HG03139 (cell line): ENCODE data around the gene TASP1.
"Not testable (repeated sequence)": the region's sequence is repeated elsewhere in the genome, so short reads cannot be mapped to it uniquely, and the experiment has no call there.

Experiments used
- ATAC-seq: cut with Tn5 transposase; IDR thresholded peaks from one replicate; pipeline ENCODE4 v1.9.1; 2021; ENCODE audit not compliant: unreplicated experiment

Gene TASP1

GRCh38 chr20:13507646-13508045 lies 131.1 kb downstream of the TASP1 start:
- no peak for ATAC-seq

GRCh38 chr20:13501500-13501899 lies 137.2 kb downstream of the TASP1 start:
- no peak for ATAC-seq

- ATAC-seq, result no peak
Measured at GRCh38 chr20:13494019-13494418, 144.7 kb downstream of the TASP1 start.

DNA sequence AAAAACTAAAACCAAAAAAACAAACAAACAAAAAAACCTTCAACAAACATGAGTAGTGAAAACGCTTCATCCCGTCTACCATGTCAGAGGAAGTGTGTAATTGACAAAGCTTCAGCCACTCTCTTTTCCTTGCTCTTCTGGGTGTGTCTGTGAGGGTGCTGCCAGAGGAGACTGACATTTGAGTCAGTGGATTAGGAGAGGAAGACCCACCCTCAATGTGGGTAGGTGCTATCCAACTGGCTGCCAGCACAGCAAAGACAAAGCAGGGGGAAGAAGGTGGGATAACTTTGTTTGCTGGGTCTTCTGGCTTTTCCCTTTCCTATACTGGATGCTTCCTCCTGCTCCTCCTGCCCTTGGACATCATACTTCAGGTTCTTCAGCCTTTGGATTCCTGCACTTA lies 145.6 kb downstream of the TASP1 start:
- no peak for ATAC-seq

GRCh38 chr20:13492001-13492481 lies 146.7 kb downstream of the TASP1 start:
- no peak for ATAC-seq

DNA sequence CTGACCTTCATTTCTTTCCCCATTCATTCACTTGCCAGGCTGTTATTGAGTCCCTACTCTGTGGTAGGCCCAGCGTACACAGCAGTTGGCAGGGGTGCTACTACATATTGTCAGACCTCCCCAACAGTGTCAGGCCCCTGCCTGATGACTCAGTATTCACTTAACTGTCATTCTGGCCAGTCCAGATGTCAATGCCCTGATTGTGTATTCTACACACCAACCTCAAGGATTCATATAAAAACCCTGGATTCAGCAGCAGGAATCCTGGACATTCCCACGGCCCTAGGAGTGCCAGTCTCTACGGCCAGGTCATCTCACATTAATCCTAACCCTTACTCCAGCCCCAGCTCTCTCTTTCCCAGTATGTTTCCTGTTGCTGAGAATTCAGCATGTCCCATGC lies 151.5 kb downstream of the TASP1 start:
- no peak for ATAC-seq

GRCh38 chr20:13486694-13487093 lies 152.0 kb downstream of the TASP1 start:
- ATAC-seq, result no peak

DNA sequence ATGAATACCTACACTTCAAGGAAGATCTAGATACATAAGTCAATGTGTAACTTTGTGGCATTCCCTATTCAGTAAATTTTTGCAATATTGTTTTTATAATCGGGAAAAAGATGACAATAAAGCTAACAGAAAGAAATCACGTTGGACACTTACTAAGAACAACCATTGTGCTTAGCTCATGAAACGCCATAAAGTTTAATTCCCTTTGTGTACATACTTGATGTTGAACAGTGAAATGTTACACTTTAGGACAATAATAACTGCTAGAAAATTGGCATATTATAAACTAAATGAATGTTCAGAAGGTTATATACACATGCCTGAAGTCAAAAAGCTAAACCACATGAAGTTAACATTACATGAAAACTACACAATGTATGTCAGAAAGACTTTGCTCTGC lies 153.2 kb downstream of the TASP1 start:
- ATAC-seq, result no peak

DNA sequence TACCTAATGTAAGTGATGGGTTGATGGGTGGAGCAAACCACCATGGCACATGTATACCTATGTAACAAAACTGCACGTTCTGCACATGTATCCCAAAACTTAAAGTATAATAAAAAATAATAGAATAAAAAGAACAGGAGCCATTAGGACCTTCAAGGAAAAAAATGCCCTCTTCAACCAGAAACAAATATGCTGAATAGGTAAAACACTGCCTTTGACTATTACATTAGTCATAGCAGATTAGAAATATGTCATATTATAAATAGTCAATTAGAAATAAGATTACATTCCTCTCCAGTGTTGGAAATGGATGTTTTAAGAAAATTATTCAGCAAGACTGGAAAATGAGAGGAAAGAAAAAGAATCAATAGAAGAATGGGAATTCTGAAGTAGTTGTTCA lies 153.7 kb downstream of the TASP1 start:
- ATAC-seq, result not testable (repeated sequence)

DNA sequence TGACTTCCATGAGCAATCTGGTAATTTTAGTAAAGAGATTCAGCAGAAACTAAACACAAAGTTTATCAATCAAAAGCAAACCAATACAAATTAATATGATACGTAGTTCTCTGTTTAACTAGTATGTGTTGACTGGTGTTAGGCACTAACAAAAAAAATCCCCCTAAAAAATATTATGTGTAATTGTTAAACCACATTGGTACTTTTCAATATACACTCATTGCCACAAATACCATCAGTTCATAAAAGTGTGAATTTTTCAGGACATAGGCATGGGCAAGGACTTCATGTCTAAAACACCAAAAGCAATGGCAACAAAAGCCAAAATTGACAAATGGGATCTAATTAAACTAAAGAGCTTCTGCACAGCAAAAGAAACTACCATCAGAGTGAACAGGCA lies 155.3 kb downstream of the TASP1 start:
- not testable (repeated sequence) for ATAC-seq

GRCh38 chr20:13478366-13478765 lies 160.4 kb downstream of the TASP1 start:
- no peak for ATAC-seq

DNA sequence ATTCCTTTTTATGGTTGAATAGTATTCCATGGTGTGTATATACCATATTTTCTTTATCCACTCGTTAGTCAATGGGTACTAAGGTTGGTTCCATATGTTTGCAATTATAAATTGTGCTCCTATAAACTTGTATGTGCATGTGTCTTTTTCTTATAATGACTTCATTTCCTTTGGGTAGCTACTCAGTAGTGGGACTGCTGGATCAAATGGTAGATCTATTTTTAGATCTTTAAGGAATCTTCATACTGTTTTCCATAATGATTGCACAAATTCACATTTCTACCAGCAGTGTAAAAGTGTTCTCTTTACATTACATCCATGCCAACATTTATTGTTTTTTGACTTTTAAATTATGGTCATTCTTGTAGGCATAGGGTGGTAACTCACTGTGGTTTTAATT lies 164.3 kb downstream of the TASP1 start:
- no peak for ATAC-seq

- no peak for ATAC-seq
Measured at GRCh38 chr20:13469262-13469661, 169.5 kb downstream of the TASP1 start.

DNA sequence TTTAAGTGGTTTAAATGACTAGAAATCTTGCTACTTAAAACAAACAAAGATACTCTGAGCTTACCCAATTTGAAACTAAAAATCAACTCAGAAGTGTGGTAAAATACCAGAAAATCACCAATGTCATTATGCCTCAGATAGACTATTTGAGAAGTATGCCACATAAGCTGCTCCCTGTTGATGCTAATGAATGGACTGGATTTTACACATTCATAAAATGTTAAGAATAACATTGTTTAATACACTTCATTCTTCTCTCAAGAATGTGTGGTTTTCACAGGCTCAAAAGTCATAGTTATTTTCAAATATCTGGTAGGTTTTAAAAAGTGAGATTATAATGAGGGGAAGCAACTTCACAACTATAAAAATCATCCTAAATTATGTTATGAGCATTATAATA lies 170.6 kb downstream of the TASP1 start:
- ATAC-seq, result no peak

GRCh38 chr20:13464702-13465101 lies 174.0 kb downstream of the TASP1 start:
- ATAC-seq, result no peak

GRCh38 chr20:13461849-13462458 lies 176.8 kb downstream of the TASP1 start:
- no peak for ATAC-seq

DNA sequence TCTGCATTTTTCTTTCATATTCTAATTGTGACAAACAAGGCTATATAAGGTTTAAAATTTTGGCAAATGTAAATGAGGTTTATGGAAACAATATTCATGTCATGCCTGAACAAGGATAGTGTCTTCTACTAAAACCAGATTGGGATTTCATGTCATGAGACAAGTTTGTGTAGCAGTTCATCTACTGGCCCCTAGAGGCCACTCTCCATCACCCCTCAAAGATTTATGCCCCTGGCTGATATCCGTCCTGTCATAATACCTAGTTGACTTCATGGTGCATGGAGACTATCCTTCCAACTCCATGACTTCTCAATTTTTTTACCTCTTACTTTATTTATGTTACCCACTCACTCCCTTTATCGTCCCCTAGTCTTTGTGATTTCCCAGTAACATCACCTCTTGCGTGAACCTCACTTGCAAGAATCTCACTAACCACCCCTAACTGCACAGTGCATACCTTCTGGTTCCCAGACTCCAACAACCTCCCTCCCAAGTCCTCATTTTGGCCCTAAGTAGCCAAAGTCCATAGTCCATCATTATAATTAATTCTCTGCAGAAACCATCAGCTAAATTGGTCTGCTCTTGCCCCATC lies 179.8 kb downstream of the TASP1 start:
- peak; percentile 85 for ATAC-seq

- no peak for ATAC-seq
Measured at GRCh38 chr20:13457487-13457886, 181.2 kb downstream of the TASP1 start.

- no peak for ATAC-seq
Measured at GRCh38 chr20:13455713-13456112, 183.0 kb downstream of the TASP1 start.

GRCh38 chr20:13453367-13453766 lies 185.4 kb downstream of the TASP1 start:
- no peak for ATAC-seq

GRCh38 chr20:13452470-13453124 lies 186.1 kb downstream of the TASP1 start:
- ATAC-seq, result no peak

GRCh38 chr20:13449868-13450434 lies 188.8 kb downstream of the TASP1 start:
- ATAC-seq, result no peak
